ENCODE measurements around the gene HIVEP3. TPM values are rescaled to one million over a fixed set of nuclear protein-coding genes. Genes with fewer than 3 reads are reported as not detected.
A peak's percentile ranks its signal among the peaks of the same experiment; 100 is the strongest.

The HIVEP3 gene
- polyA plus RNA-seq, 4 donors: 0.67 to 3.8 (median 1.8) TPM

GRCh38 chr1:41660570-41661427, 257.9 kb downstream of the HIVEP3 start:
- H3K27me3 ChIP-seq (ENCODE audit: control insufficient read depth in 3 of 3, insufficient read depth in 3 of 3, low read length in 3 of 3): peaks cover 0 to 39% (median 3%) of the 10 kb centered on the region in 3 donors
- FAIRE-seq (no peak), DNase-seq (no peak)
- H3K4me3 ChIP-seq (ENCODE audit: low read depth in 1 of 3, low read length in 3 of 3): peak overlapping the region in 1 of 3 donors; percentile 37
- WGBS, 3 donors: 42 to 58% (median 50%) methylated on average over 5 of the region's 5 CpGs
- no peaks in the 10 kb centered on the region for H3K36me3 ChIP-seq (ENCODE audit: control insufficient read depth in 3 of 3, insufficient read depth in 2 of 3, low read depth in 1 of 3, low read length in 3 of 3)
- peaks cover 0 to 4% (median 0%) of the 10 kb centered on the region in 3 donors for H3K4me1 ChIP-seq (ENCODE audit: control insufficient read depth in 3 of 3, insufficient read depth in 2 of 3, low read depth in 1 of 3, low read length in 2 of 3)
- no peaks in the 10 kb centered on the region for H3K9me3 ChIP-seq (ENCODE audit: control insufficient read depth in 2 of 2, insufficient read depth in 1 of 2, low read depth in 1 of 2, low read length in 1 of 2)
- H3K27ac ChIP-seq (ENCODE audit: low read depth in 1 of 3, low read length in 2 of 3): no peak overlapping the region

- Histone ChIP-seq H3K36me3 (ENCODE audit: control insufficient read depth in 3 of 3, insufficient read depth in 2 of 3, low read depth in 1 of 3, low read length in 3 of 3) (no peaks in the 10 kb centered on the region), H3K4me3 (ENCODE audit: low read depth in 1 of 3, low read length in 3 of 3) (no peak overlapping the region), H3K4me1 (ENCODE audit: control insufficient read depth in 3 of 3, insufficient read depth in 2 of 3, low read depth in 1 of 3, low read length in 2 of 3) (peaks cover 0 to 4% (median 0%) of the 10 kb centered on the region in 3 donors), H3K9me3 (ENCODE audit: control insufficient read depth in 2 of 2, insufficient read depth in 1 of 2, low read depth in 1 of 2, low read length in 1 of 2) (no peaks in the 10 kb centered on the region), H3K27ac (ENCODE audit: low read depth in 1 of 3, low read length in 2 of 3) (no peak overlapping the region), H3K27me3 (ENCODE audit: control insufficient read depth in 3 of 3, insufficient read depth in 3 of 3, low read length in 3 of 3) (peaks cover 0 to 39% (median 3%) of the 10 kb centered on the region in 3 donors)
- DNase-seq: no peak
- WGBS, 3 donors: 87 to 93% (median 92%) methylated on average over 5 of the region's 5 CpGs
- no peak for FAIRE-seq
These were observed 258.8 kb downstream of the HIVEP3 start for GRCh38 chr1:41659903-41660302.

- Histone ChIP-seq H3K27ac (ENCODE audit: low read depth in 1 of 3, low read length in 2 of 3) (no peak overlapping the region), H3K4me1 (ENCODE audit: control insufficient read depth in 3 of 3, insufficient read depth in 2 of 3, low read depth in 1 of 3, low read length in 2 of 3) (peaks cover 0 to 4% (median 0%) of the 10 kb centered on the region in 3 donors), H3K4me3 (ENCODE audit: low read depth in 1 of 3, low read length in 3 of 3) (no peak overlapping the region), H3K9me3 (ENCODE audit: control insufficient read depth in 2 of 2, insufficient read depth in 1 of 2, low read depth in 1 of 2, low read length in 1 of 2) (no peaks in the 10 kb centered on the region), H3K27me3 (ENCODE audit: control insufficient read depth in 3 of 3, insufficient read depth in 3 of 3, low read length in 3 of 3) (peaks cover 0 to 36% (median 3%) of the 10 kb centered on the region in 3 donors), H3K36me3 (ENCODE audit: control insufficient read depth in 3 of 3, insufficient read depth in 2 of 3, low read depth in 1 of 3, low read length in 3 of 3) (no peaks in the 10 kb centered on the region)
- FAIRE-seq (no peak), DNase-seq (no peak)
- WGBS, 3 donors: 46 to 72% (median 50%) methylated on average over 2 of the region's 2 CpGs
These were observed 259.6 kb downstream of the HIVEP3 start for GRCh38 chr1:41659159-41659495.

GRCh38 chr1:41658431-41659158, 260.1 kb downstream of the HIVEP3 start:
- Histone ChIP-seq H3K4me1 (ENCODE audit: control insufficient read depth in 3 of 3, insufficient read depth in 2 of 3, low read depth in 1 of 3, low read length in 2 of 3) (peaks cover 0 to 4% (median 0%) of the 10 kb centered on the region in 3 donors), H3K27me3 (ENCODE audit: control insufficient read depth in 3 of 3, insufficient read depth in 3 of 3, low read length in 3 of 3) (peaks cover 0 to 36% (median 3%) of the 10 kb centered on the region in 3 donors), H3K36me3 (ENCODE audit: control insufficient read depth in 3 of 3, insufficient read depth in 2 of 3, low read depth in 1 of 3, low read length in 3 of 3) (no peaks in the 10 kb centered on the region), H3K27ac (ENCODE audit: low read depth in 1 of 3, low read length in 2 of 3) (no peak overlapping the region), H3K9me3 (ENCODE audit: control insufficient read depth in 2 of 2, insufficient read depth in 1 of 2, low read depth in 1 of 2, low read length in 1 of 2) (no peaks in the 10 kb centered on the region), H3K4me3 (ENCODE audit: low read depth in 1 of 3, low read length in 3 of 3) (no peak overlapping the region)
- FAIRE-seq (no peak), DNase-seq (no peak)
- 73 to 80% (median 75%) methylated on average over 12 of the region's 12 CpGs for WGBS, 3 donors

GRCh38 chr1:41657679-41658295, 260.9 kb downstream of the HIVEP3 start:
- Histone ChIP-seq H3K9me3 (ENCODE audit: control insufficient read depth in 2 of 2, insufficient read depth in 1 of 2, low read depth in 1 of 2, low read length in 1 of 2) (no peaks in the 10 kb centered on the region), H3K4me3 (ENCODE audit: low read depth in 1 of 3, low read length in 3 of 3) (no peak overlapping the region), H3K36me3 (ENCODE audit: control insufficient read depth in 3 of 3, insufficient read depth in 2 of 3, low read depth in 1 of 3, low read length in 3 of 3) (no peaks in the 10 kb centered on the region), H3K4me1 (ENCODE audit: control insufficient read depth in 3 of 3, insufficient read depth in 2 of 3, low read depth in 1 of 3, low read length in 2 of 3) (peaks cover 0 to 4% (median 0%) of the 10 kb centered on the region in 3 donors), H3K27me3 (ENCODE audit: control insufficient read depth in 3 of 3, insufficient read depth in 3 of 3, low read length in 3 of 3) (peaks cover 0 to 29% (median 3%) of the 10 kb centered on the region in 3 donors), H3K27ac (ENCODE audit: low read depth in 1 of 3, low read length in 2 of 3) (no peak overlapping the region)
- 84 to 90% (median 89%) methylated on average over 7 of the region's 7 CpGs for WGBS, 3 donors
- no peak for DNase-seq
- FAIRE-seq: no peak

- Histone ChIP-seq H3K4me1 (ENCODE audit: control insufficient read depth in 3 of 3, insufficient read depth in 2 of 3, low read depth in 1 of 3, low read length in 2 of 3) (peaks cover 0 to 4% (median 0%) of the 10 kb centered on the region in 3 donors), H3K27me3 (ENCODE audit: control insufficient read depth in 3 of 3, insufficient read depth in 3 of 3, low read length in 3 of 3) (peaks cover 0 to 29% (median 3%) of the 10 kb centered on the region in 3 donors), H3K27ac (ENCODE audit: low read depth in 1 of 3, low read length in 2 of 3) (no peak overlapping the region), H3K4me3 (ENCODE audit: low read depth in 1 of 3, low read length in 3 of 3) (no peak overlapping the region), H3K36me3 (ENCODE audit: control insufficient read depth in 3 of 3, insufficient read depth in 2 of 3, low read depth in 1 of 3, low read length in 3 of 3) (no peaks in the 10 kb centered on the region), H3K9me3 (ENCODE audit: control insufficient read depth in 2 of 2, insufficient read depth in 1 of 2, low read depth in 1 of 2, low read length in 1 of 2) (no peaks in the 10 kb centered on the region)
- FAIRE-seq: no peak
- no peak for DNase-seq
- 84 to 86% (median 85%) methylated on average over 9 of the region's 9 CpGs for WGBS, 3 donors
These were observed 261.8 kb downstream of the HIVEP3 start for GRCh38 chr1:41656825-41657500.

GRCh38 chr1:41656068-41656467, 262.7 kb downstream of the HIVEP3 start:
- Histone ChIP-seq H3K4me3 (ENCODE audit: low read depth in 1 of 3, low read length in 3 of 3) (no peak overlapping the region), H3K9me3 (ENCODE audit: control insufficient read depth in 2 of 2, insufficient read depth in 1 of 2, low read depth in 1 of 2, low read length in 1 of 2) (no peaks in the 10 kb centered on the region), H3K4me1 (ENCODE audit: control insufficient read depth in 3 of 3, insufficient read depth in 2 of 3, low read depth in 1 of 3, low read length in 2 of 3) (no peaks in the 10 kb centered on the region), H3K27ac (ENCODE audit: low read depth in 1 of 3, low read length in 2 of 3) (no peak overlapping the region), H3K27me3 (ENCODE audit: control insufficient read depth in 3 of 3, insufficient read depth in 3 of 3, low read length in 3 of 3) (peaks cover 0 to 22% (median 0%) of the 10 kb centered on the region in 3 donors), H3K36me3 (ENCODE audit: control insufficient read depth in 3 of 3, insufficient read depth in 2 of 3, low read depth in 1 of 3, low read length in 3 of 3) (no peaks in the 10 kb centered on the region)
- WGBS, 3 donors: 48 to 60% (median 56%) methylated on average over 2 of the region's 2 CpGs
- no peak for DNase-seq
- no peak for FAIRE-seq

- DNase-seq (no peak), FAIRE-seq (no peak)
- Histone ChIP-seq H3K9me3 (ENCODE audit: control insufficient read depth in 2 of 2, insufficient read depth in 1 of 2, low read depth in 1 of 2, low read length in 1 of 2) (no peaks in the 10 kb centered on the region), H3K27ac (ENCODE audit: low read depth in 1 of 3, low read length in 2 of 3) (no peak overlapping the region), H3K36me3 (ENCODE audit: control insufficient read depth in 3 of 3, insufficient read depth in 2 of 3, low read depth in 1 of 3, low read length in 3 of 3) (no peaks in the 10 kb centered on the region), H3K27me3 (ENCODE audit: control insufficient read depth in 3 of 3, insufficient read depth in 3 of 3, low read length in 3 of 3) (peaks cover 0 to 17% (median 0%) of the 10 kb centered on the region in 3 donors), H3K4me1 (ENCODE audit: control insufficient read depth in 3 of 3, insufficient read depth in 2 of 3, low read depth in 1 of 3, low read length in 2 of 3) (no peaks in the 10 kb centered on the region), H3K4me3 (ENCODE audit: low read depth in 1 of 3, low read length in 3 of 3) (no peak overlapping the region)
- 81 to 92% (median 87%) methylated on average over 3 of the region's 3 CpGs for WGBS, 3 donors
These were observed 263.1 kb downstream of the HIVEP3 start for GRCh38 chr1:41655632-41656031.

All from small intestine (tissue), 7 donors.